ENCODE results near the gene MAGEF1.
A peak's percentile ranks its signal among the peaks of the same experiment; 100 is the strongest.

Gene MAGEF1

DNA sequence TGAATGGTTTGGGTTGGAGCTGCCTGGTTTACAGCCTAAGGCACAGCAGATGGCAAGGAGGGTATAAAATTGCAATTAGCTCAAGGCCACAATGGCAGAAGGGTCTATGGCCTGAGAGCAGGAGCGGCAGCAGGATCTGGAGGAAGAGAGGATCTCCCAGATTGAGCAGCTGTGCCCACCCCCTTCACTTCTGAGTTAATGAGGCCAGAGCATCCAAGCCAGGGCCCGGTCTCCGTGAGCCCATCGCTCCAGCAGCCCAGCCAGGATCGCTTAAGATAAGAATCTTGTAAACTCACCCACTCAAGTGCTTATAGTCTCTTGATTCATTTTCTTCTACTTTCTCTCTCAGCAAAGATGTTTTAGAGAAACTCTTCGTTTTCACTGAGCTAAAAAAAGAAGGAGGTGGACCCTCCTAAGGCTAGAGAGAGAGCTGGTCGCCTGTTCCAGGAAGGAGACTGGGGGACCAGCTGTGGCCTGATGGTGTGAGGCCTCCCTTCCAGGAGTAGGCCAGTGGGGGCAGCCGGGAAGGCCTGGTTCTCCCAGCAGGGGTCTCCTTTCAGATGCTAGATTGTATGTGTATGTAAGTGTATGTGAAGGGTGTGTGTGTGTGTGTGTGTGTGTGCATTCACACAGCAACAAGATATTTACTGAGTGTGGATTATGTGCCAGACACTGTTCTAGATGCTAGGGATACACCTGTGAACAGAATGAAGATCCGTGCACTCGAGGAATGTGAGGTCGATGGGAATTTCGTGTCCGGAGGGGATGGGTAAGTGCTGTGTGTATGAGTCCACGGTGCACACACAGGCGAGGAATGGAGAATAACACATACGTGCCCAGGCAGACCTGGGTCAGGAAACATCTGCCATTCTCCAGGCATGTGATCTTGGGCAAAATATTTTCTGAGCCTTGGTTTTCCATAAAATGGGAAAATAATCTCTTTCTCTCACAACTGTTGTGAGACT is 18.6 kb downstream of the MAGEF1 start:
- Histone ChIP-seq H3K27me3 (ENCODE audit: insufficient read depth, low read depth, severe bottlenecking) (no peaks in the 10 kb centered on the region), H3K36me3 (no peaks in the 10 kb centered on the region), H3K4me3 (ENCODE audit: low read depth, low read length) (no peak overlapping the region), H3K27ac (peak overlapping the region; percentile 53), H3K9me3 (ENCODE audit: severe bottlenecking) (no peaks in the 10 kb centered on the region)
- peak; percentile 61 for DNase-seq
- TF ChIP-seq, protein P1, sequence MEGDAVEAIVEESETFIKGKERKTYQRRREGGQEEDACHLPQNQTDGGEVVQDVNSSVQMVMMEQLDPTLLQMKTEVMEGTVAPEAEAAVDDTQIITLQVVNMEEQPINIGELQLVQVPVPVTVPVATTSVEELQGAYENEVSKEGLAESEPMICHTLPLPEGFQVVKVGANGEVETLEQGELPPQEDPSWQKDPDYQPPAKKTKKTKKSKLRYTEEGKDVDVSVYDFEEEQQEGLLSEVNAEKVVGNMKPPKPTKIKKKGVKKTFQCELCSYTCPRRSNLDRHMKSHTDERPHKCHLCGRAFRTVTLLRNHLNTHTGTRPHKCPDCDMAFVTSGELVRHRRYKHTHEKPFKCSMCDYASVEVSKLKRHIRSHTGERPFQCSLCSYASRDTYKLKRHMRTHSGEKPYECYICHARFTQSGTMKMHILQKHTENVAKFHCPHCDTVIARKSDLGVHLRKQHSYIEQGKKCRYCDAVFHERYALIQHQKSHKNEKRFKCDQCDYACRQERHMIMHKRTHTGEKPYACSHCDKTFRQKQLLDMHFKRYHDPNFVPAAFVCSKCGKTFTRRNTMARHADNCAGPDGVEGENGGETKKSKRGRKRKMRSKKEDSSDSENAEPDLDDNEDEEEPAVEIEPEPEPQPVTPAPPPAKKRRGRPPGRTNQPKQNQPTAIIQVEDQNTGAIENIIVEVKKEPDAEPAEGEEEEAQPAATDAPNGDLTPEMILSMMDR (IDR thresholded peaks at IDR 0.05; ENCODE audit: low read depth, low read length), result peak; percentile 13; the same call in 1 of the 2 replicates

- Histone ChIP-seq H3K9me3 (ENCODE audit: severe bottlenecking) (no peaks in the 10 kb centered on the region), H3K36me3 (no peaks in the 10 kb centered on the region), H3K27me3 (ENCODE audit: insufficient read depth, low read depth, severe bottlenecking) (no peaks in the 10 kb centered on the region), H3K4me3 (ENCODE audit: low read depth, low read length) (no peak overlapping the region), H3K27ac (no peak overlapping the region)
- TF ChIP-seq, protein P1 (IDR thresholded peaks at IDR 0.05; ENCODE audit: low read depth, low read length), result no peak
- no peak for DNase-seq
Measured at GRCh38 chr3:184691397-184692231, 20.2 kb downstream of the MAGEF1 start.

GRCh38 chr3:184690192-184690883 is 21.5 kb downstream of the MAGEF1 start:
- DNase-seq, result no peak
- no peaks in the 10 kb centered on the region for H3K27me3 ChIP-seq (ENCODE audit: insufficient read depth, low read depth, severe bottlenecking)
- no peak overlapping the region for H3K4me3 ChIP-seq (ENCODE audit: low read depth, low read length)
- no peaks in the 10 kb centered on the region for H3K9me3 ChIP-seq (ENCODE audit: severe bottlenecking)
- no peak overlapping the region for H3K27ac ChIP-seq
- TF ChIP-seq, protein P1 (IDR thresholded peaks at IDR 0.05; ENCODE audit: low read depth, low read length), result no peak
- no peaks in the 10 kb centered on the region for H3K36me3 ChIP-seq

GRCh38 chr3:184688882-184689271 is 23.0 kb downstream of the MAGEF1 start:
- Histone ChIP-seq H3K27me3 (ENCODE audit: insufficient read depth, low read depth, severe bottlenecking) (no peaks in the 10 kb centered on the region), H3K9me3 (ENCODE audit: severe bottlenecking) (no peaks in the 10 kb centered on the region), H3K36me3 (no peaks in the 10 kb centered on the region), H3K4me3 (ENCODE audit: low read depth, low read length) (no peak overlapping the region), H3K27ac (no peak overlapping the region)
- no peak for DNase-seq
- TF ChIP-seq, protein P1 (IDR thresholded peaks at IDR 0.05; ENCODE audit: low read depth, low read length), result no peak

DNA sequence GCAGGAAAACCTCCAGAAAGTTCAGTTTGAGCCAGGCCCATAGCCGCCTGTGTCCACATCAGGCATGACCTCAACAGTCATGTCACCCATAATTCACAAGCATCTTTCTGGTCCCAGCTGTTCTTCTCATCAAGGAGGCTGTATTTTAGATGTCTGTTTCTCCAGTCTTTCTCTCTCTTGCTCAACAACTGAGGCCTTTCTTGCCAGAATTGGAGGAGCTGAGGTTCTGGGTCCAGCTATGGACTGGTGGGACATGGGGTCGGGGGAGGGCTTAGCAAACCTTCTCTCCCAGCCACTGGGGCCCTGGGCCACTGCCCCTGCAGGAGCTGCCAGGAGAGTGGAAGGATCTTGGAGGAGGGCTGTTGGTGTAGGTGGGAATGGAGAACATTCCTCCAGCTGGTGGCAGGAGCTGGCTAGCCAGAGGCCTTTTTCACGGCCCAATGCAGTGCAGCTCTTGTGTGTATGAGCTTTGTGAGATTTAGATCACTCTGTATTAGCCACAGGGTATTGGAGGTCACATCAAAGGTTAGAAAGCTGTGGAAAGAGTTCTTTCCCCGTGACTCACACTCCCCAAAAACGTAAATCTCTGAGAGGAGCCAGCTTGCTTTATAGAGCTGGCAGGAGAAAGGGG is 23.5 kb downstream of the MAGEF1 start:
- H3K27me3 ChIP-seq (ENCODE audit: insufficient read depth, low read depth, severe bottlenecking), result no peaks in the 10 kb centered on the region
- no peaks in the 10 kb centered on the region for H3K36me3 ChIP-seq
- H3K27ac ChIP-seq, result no peak overlapping the region
- no peak for DNase-seq
- H3K4me3 ChIP-seq (ENCODE audit: low read depth, low read length), result no peak overlapping the region
- TF ChIP-seq, protein P1 (IDR thresholded peaks at IDR 0.05; ENCODE audit: low read depth, low read length), result no peak
- H3K9me3 ChIP-seq (ENCODE audit: severe bottlenecking), result no peaks in the 10 kb centered on the region
